ENCODE data around the gene IPCEF1. TPM values are rescaled to one million over a fixed set of nuclear protein-coding genes. Genes with fewer than 3 reads are reported as not detected.
A peak's percentile ranks its signal among the peaks of the same experiment; 100 is the strongest.

The IPCEF1 gene
- total RNA-seq, 1 donor from 2014 or later = not detected

- Mint-ChIP-seq H3K36me3 (ENCODE audit: low read depth) (peaks cover 5% of the 10 kb centered on the region), H3K4me3 (ENCODE audit: unreplicated experiment) (no peak overlapping the region), H3K9me3 (ENCODE audit: low read depth) (peaks cover 18% of the 10 kb centered on the region), H3K27ac (ENCODE audit: unreplicated experiment) (no peak overlapping the region), H3K4me1 (ENCODE audit: low read depth) (peaks cover 35% of the 10 kb centered on the region), H3K27me3 (ENCODE audit: low read depth) (no peaks in the 10 kb centered on the region)
- DNase-seq (ENCODE audit: low spot score) = no peak
- no peak for TF ChIP-seq CTCF (IDR thresholded peaks at IDR 0.05)
These were observed 33.4 kb upstream of the IPCEF1 start for GRCh38 chr6:154390034-154390433.

- Mint-ChIP-seq H3K27ac (ENCODE audit: unreplicated experiment) (no peak overlapping the region), H3K4me3 (ENCODE audit: unreplicated experiment) (no peak overlapping the region)
These were observed 32.2 kb upstream of the IPCEF1 start for GRCh38 chr6:154388803-154389202.

GRCh38 chr6:154386848-154387717 is 30.5 kb upstream of the IPCEF1 start:
- Mint-ChIP-seq H3K9me3 (ENCODE audit: low read depth) (peaks cover 18% of the 10 kb centered on the region), H3K4me3 (ENCODE audit: unreplicated experiment) (no peak overlapping the region), H3K27ac (ENCODE audit: unreplicated experiment) (peak overlapping the region; percentile 43), H3K27me3 (ENCODE audit: low read depth) (no peaks in the 10 kb centered on the region), H3K4me1 (ENCODE audit: low read depth) (peaks cover 35% of the 10 kb centered on the region), H3K36me3 (ENCODE audit: low read depth) (peaks cover 2% of the 10 kb centered on the region)
- DNase-seq (ENCODE audit: low spot score) = no peak
- TF ChIP-seq CTCF (IDR thresholded peaks at IDR 0.05) = no peak

More at GRCh38 chr6:154388803-154389202, 32.2 kb upstream of the IPCEF1 start:
- peaks cover 35% of the 10 kb centered on the region for H3K4me1 Mint-ChIP-seq (ENCODE audit: low read depth)
- DNase-seq (ENCODE audit: low spot score) = no peak
- no peaks in the 10 kb centered on the region for H3K27me3 Mint-ChIP-seq (ENCODE audit: low read depth)
- TF ChIP-seq CTCF (IDR thresholded peaks at IDR 0.05) = no peak
- H3K9me3 Mint-ChIP-seq (ENCODE audit: low read depth) = peaks cover 18% of the 10 kb centered on the region
- H3K36me3 Mint-ChIP-seq (ENCODE audit: low read depth) = peaks cover 2% of the 10 kb centered on the region

- H3K27me3 Mint-ChIP-seq (ENCODE audit: low read depth) = no peaks in the 10 kb centered on the region
- no peak for DNase-seq (ENCODE audit: low spot score)
- H3K27ac Mint-ChIP-seq (ENCODE audit: unreplicated experiment) = no peak overlapping the region
- peaks cover 14% of the 10 kb centered on the region for H3K9me3 Mint-ChIP-seq (ENCODE audit: low read depth)
- H3K4me3 Mint-ChIP-seq (ENCODE audit: unreplicated experiment) = no peak overlapping the region
- peaks cover 27% of the 10 kb centered on the region for H3K4me1 Mint-ChIP-seq (ENCODE audit: low read depth)
- no peak for TF ChIP-seq CTCF (IDR thresholded peaks at IDR 0.05)
- peaks cover 2% of the 10 kb centered on the region for H3K36me3 Mint-ChIP-seq (ENCODE audit: low read depth)
These were observed 27.6 kb upstream of the IPCEF1 start for GRCh38 chr6:154384191-154384590.

GRCh38 chr6:154383273-154383672 is 26.7 kb upstream of the IPCEF1 start:
- no peak for DNase-seq (ENCODE audit: low spot score)
- no peaks in the 10 kb centered on the region for H3K36me3 Mint-ChIP-seq (ENCODE audit: low read depth)
- H3K4me3 Mint-ChIP-seq (ENCODE audit: unreplicated experiment) = no peak overlapping the region
- H3K27me3 Mint-ChIP-seq (ENCODE audit: low read depth) = no peaks in the 10 kb centered on the region
- peaks cover 5% of the 10 kb centered on the region for H3K9me3 Mint-ChIP-seq (ENCODE audit: low read depth)
- H3K4me1 Mint-ChIP-seq (ENCODE audit: low read depth) = peaks cover 17% of the 10 kb centered on the region
- TF ChIP-seq CTCF (IDR thresholded peaks at IDR 0.05) = no peak
- no peak overlapping the region for H3K27ac Mint-ChIP-seq (ENCODE audit: unreplicated experiment)
